ENCODE data around the gene PRKACG. TPM values are rescaled to one million over a fixed set of nuclear protein-coding genes. Genes with fewer than 3 reads are reported as not detected.

PRKACG gene
- total and polyA plus RNA-seq, 2 of the 8 experiments (the other 6 are each of a cell fraction or from before 2014, with no cell fraction given): not detected

- H4K5ac ChIP-seq (ENCODE audit: insufficient read length, low read depth, low read length): no peak overlapping the region
- no peak overlapping the region for H2BK12ac ChIP-seq (ENCODE audit: low read depth, low read length)
- no peaks in the 10 kb centered on the region for H3K4me1 ChIP-seq (replicated peaks in 1 of 4; ENCODE audit: control insufficient read depth in 3 of 4, insufficient read depth in 4 of 4, low read length in 3 of 4)
- CTCF ChIA-PET (ENCODE audit: partially characterized antibody): no interaction called here
- 96% methylated on average over 4 of the region's 4 CpGs; no CpG with 5 or more reads in 1 of the 2 experiments for WGBS, 2 experiments (ENCODE audit: extremely low coverage in 1 of 2, insufficient coverage in 1 of 2, insufficient read length in 1 of 2, insufficient replicate concordance in 2 of 2, low coverage in 1 of 2, low lambda C conversion rate in 2 of 2, missing lambda C conversion rate in 1 of 2)
- H3K4ac ChIP-seq (replicated peaks; ENCODE audit: insufficient read length, low read depth, low read length): no peak overlapping the region
- FAIRE-seq (no peak), DNase-seq (ENCODE audit: low read depth in 1 of 2, low spot score in 2 of 2) (no peak)
- no peaks in the 10 kb centered on the region for H3K27me3 ChIP-seq (replicated peaks in 1 of 4; ENCODE audit: control insufficient read depth in 3 of 4, extremely low read depth in 1 of 4, insufficient read depth in 3 of 4, low read length in 3 of 4)
- no peaks in the 10 kb centered on the region for H3K79me2 ChIP-seq (ENCODE audit: control insufficient read depth in 1 of 2, insufficient read depth in 2 of 2, low read length in 2 of 2)
- POLR2A ChIA-PET (ENCODE audit: partially characterized antibody): no interaction called here
- H2AFZ ChIP-seq (ENCODE audit: low read length): no peak overlapping the region
- H3K9ac ChIP-seq (replicated peaks in 1 of 4; ENCODE audit: extremely low read depth in 1 of 4, low read depth in 3 of 4, low read length in 3 of 4): no peak overlapping the region
- no peak overlapping the region for H3K23ac ChIP-seq (ENCODE audit: insufficient read length)
- H2AK5ac ChIP-seq (ENCODE audit: low read depth, low read length): no peak overlapping the region
- no peak overlapping the region for H4K91ac ChIP-seq (replicated peaks; ENCODE audit: insufficient read length, low read length)
- H3K4me3 ChIP-seq (ENCODE audit: extremely low read depth in 1 of 4, insufficient read depth in 2 of 4, low read depth in 3 of 4, low read length in 4 of 4): no peak overlapping the region
- H3K79me1 ChIP-seq (ENCODE audit: low read depth, low read length): no peaks in the 10 kb centered on the region
- H3K18ac ChIP-seq (ENCODE audit: extremely low read depth, low read length): no peak overlapping the region
- H2BK5ac ChIP-seq (ENCODE audit: low read depth, low read length): no peak overlapping the region
- no peaks in the 10 kb centered on the region for H3K9me3 ChIP-seq (ENCODE audit: insufficient read depth in 2 of 2, low read depth in 1 of 2, low read length in 1 of 2)
- H3K14ac ChIP-seq (ENCODE audit: insufficient read length): no peak overlapping the region
- no peak overlapping the region for H4K8ac ChIP-seq (ENCODE audit: extremely low read depth, insufficient read depth, low read length)
- H3K27ac ChIP-seq (ENCODE audit: low read depth, low read length): no peak overlapping the region
- no peaks in the 10 kb centered on the region for H3K23me2 ChIP-seq (ENCODE audit: low read depth, low read length)
- H3K4me2 ChIP-seq (ENCODE audit: insufficient read depth in 1 of 2, low read depth in 2 of 2, low read length in 2 of 2): no peak overlapping the region
- no peak overlapping the region for H2BK120ac ChIP-seq (replicated peaks; ENCODE audit: low read depth, low read length)
- H2BK15ac ChIP-seq (ENCODE audit: low read length): no peak overlapping the region
- H2BK20ac ChIP-seq (ENCODE audit: low read length): no peak overlapping the region
- no peaks in the 10 kb centered on the region for H4K20me1 ChIP-seq (replicated peaks in 1 of 2; ENCODE audit: control insufficient read depth in 1 of 2, insufficient read depth in 2 of 2, low read length in 2 of 2)
- no peak overlapping the region for H3K56ac ChIP-seq (replicated peaks; ENCODE audit: insufficient read length, low read depth, low read length)
- no peaks in the 10 kb centered on the region for H3K36me3 ChIP-seq (ENCODE audit: control insufficient read depth in 2 of 4, insufficient read depth in 4 of 4, low read length in 3 of 4)
- TF ChIP-seq CTCF (IDR thresholded peaks at IDR 0.05; ENCODE audit: control extremely low read depth in 1 of 3, insufficient read depth in 1 of 3, low read depth in 1 of 3, low read length in 3 of 3): no peak
- no peak for TF ChIP-seq JUN (IDR thresholded peaks at IDR 0.05; ENCODE audit: low read depth, low read length)
- no peak for TF ChIP-seq ASH2L (IDR thresholded peaks at IDR 0.05; ENCODE audit: low read length)
- TF ChIP-seq POLR2A (IDR thresholded peaks at IDR 0.05; ENCODE audit: control extremely low read depth in 1 of 2, low read depth in 2 of 2, low read length in 2 of 2): no peak
- no peak for TF ChIP-seq RAD21 (IDR thresholded peaks at IDR 0.05 in 1 of 2, conservative IDR thresholded peaks at IDR 0.05 in 1 of 2; ENCODE audit: low read depth in 2 of 2, low read length in 2 of 2)
- TF ChIP-seq EGR1 (IDR thresholded peaks at IDR 0.05; ENCODE audit: borderline replicate concordance, low read depth, low read length): no peak
- TF ChIP-seq MAX (IDR thresholded peaks at IDR 0.05): no peak
- TF ChIP-seq CTBP2 (IDR thresholded peaks at IDR 0.05; ENCODE audit: borderline replicate concordance, insufficient read depth, insufficient read length, low read length): no peak
Measured at GRCh38 chr9:68969538-68969937, 44.4 kb downstream of the PRKACG start.

All from H1 (cell line).